GM12878 (cell line): ENCODE results near the gene MBOAT7. TPM values are rescaled to one million over a fixed set of nuclear protein-coding genes. Genes with fewer than 3 reads are reported as not detected.

Experiments used
- BMI1 ChIP-seq: fragments of 450-650 bp; IDR thresholded peaks from 2 replicates; pipeline ENCODE4 v1.6.1; 2016; ENCODE audit warnings: mild to moderate bottlenecking, moderate library complexity, borderline replicate concordance
- CBX5 ChIP-seq: sonication (generic); IDR thresholded peaks from 2 replicates; pipeline ENCODE4 v1.6.1; 2016; ENCODE audit warnings: low read depth, moderate library complexity, mild to moderate bottlenecking, inconsistent platforms
- CEBPB ChIP-seq, 2 experiments: fragments of 150-350 bp in 1 of 2; IDR thresholded peaks; 2 replicates each; pipeline ENCODE4 v1.6.1; 2012 to 2014; ENCODE audit warnings: low read depth in 2 of 2, low read length in 2 of 2, borderline replicate concordance in 1 of 2, inconsistent platforms in 1 of 2
- CHD1 ChIP-seq: IDR thresholded peaks from 2 replicates; pipeline ENCODE4 v1.6.1; 2012; ENCODE audit warnings: low read depth, low read length, improper control_type of control experiment
- CREB1 ChIP-seq: IDR thresholded peaks from 2 replicates; pipeline ENCODE4 v1.6.1; 2012; ENCODE audit warnings: low read depth, mild to moderate bottlenecking, inconsistent platforms
- EGR1 ChIP-seq, 2 experiments: IDR thresholded peaks; 1 replicate in 1 of 2; 2 replicates in 1 of 2; pipeline ENCODE4 v1.6.1; 2011 to 2012; ENCODE audit warnings: low read depth in 2 of 2, low read length in 2 of 2, borderline replicate concordance in 1 of 2, mild to moderate bottlenecking in 1 of 2, moderate library complexity in 1 of 2
- ESRRA ChIP-seq: IDR thresholded peaks from 2 replicates; pipeline ENCODE4 v1.6.1; 2012; ENCODE audit warnings: mild to moderate bottlenecking, low read length, improper control_type of control experiment
- HDAC2 ChIP-seq: fragments of 200-600 bp; sonication (generic); IDR thresholded peaks from 2 replicates; pipeline ENCODE4 v1.6.1; 2017
- IRF3 ChIP-seq: fragments of 450-650 bp; IDR thresholded peaks from 2 replicates; pipeline ENCODE4 v1.6.1; 2014; ENCODE audit warnings: mild to moderate bottlenecking
- MXI1 ChIP-seq: fragments of 150-350 bp; IDR thresholded peaks from 2 replicates; pipeline ENCODE4 v1.6.1; 2011; ENCODE audit warnings: low read depth, mild to moderate bottlenecking, inconsistent platforms, low read length, improper control_type of control experiment
- NR2C2 ChIP-seq: IDR thresholded peaks from 2 replicates; pipeline ENCODE4 v1.6.1; 2011; ENCODE audit warnings: borderline replicate concordance, low read depth; ENCODE audit not compliant: control insufficient read depth, insufficient read length
- RAD21 ChIP-seq: IDR thresholded peaks from 2 replicates; pipeline ENCODE4 v1.6.1; 2011; ENCODE audit warnings: mild to moderate bottlenecking, low read depth, low read length, moderate library complexity; ENCODE audit not compliant: insufficient read depth
- REST ChIP-seq: IDR thresholded peaks from 2 replicates; pipeline ENCODE4 v1.6.1; 2012; ENCODE audit warnings: mild to moderate bottlenecking, low read depth, low read length
- RFX5 ChIP-seq: IDR thresholded peaks from 2 replicates; pipeline ENCODE4 v1.6.1; 2011; ENCODE audit warnings: low read depth, low read length, improper control_type of control experiment
- SIX5 ChIP-seq: IDR thresholded peaks from 2 replicates; pipeline ENCODE4 v1.6.1; 2011; ENCODE audit warnings: mild to moderate bottlenecking, low read depth, low read length, moderate library complexity; ENCODE audit not compliant: severe bottlenecking
- SP1 ChIP-seq: IDR thresholded peaks from one replicate; pipeline ENCODE4 v1.6.1; 2011; ENCODE audit warnings: low read depth, low read length
- SREBF1 ChIP-seq: IDR thresholded peaks from 2 replicates; pipeline ENCODE4 v1.6.1; 2012; ENCODE audit warnings: mild to moderate bottlenecking, low read length
- STAT1 ChIP-seq: fragments of 450-650 bp; conservative IDR thresholded peaks from 2 replicates; pipeline ENCODE4 v1.6.1; 2014; ENCODE audit warnings: antibody characterized with exemption, mild to moderate bottlenecking
- SUZ12 ChIP-seq: fragments of 200-600 bp; sonication (generic); IDR thresholded peaks from one replicate; pipeline ENCODE4 v1.6.1; 2018; ENCODE audit warnings: antibody characterized with exemption, mild to moderate bottlenecking; ENCODE audit not compliant: unreplicated experiment
- TCF12 ChIP-seq: IDR thresholded peaks from 2 replicates; pipeline ENCODE4 v1.6.1; 2011; ENCODE audit warnings: low read depth, mild to moderate bottlenecking, low read length
- USF1 ChIP-seq: IDR thresholded peaks from 2 replicates; pipeline ENCODE4 v1.6.1; 2011; ENCODE audit warnings: borderline replicate concordance, low read depth, mild to moderate bottlenecking, moderate library complexity, mixed read lengths, low read length; ENCODE audit not compliant: insufficient read depth; ENCODE audit errors: extremely low read length
- ZBTB33 ChIP-seq: fragments of 450-650 bp; IDR thresholded peaks from 2 replicates; pipeline ENCODE4 v1.6.1; 2017; ENCODE audit warnings: mild to moderate bottlenecking
- polyA plus RNA-seq, 11 experiments: library from polyadenylated mRNA; depleted of rRNA in 4 of 11; unstranded in 6 of 11; stranded (reverse) in 5 of 11; fragments of >200 nt; fragmentation: Nextera tagmentation in 4 of 11; fragmentation: Illumina TruSeq in 1 of 11; extraction: Ambion mirVana in 4 of 11; extraction: Trizol in 1 of 11; gene quantifications; 1 replicate in 1 of 11; 2 replicates in 10 of 11; pipeline versions ENCODE4 v1.2.1 to v1.2.3, GENCODE V29; 2011 to 2016; ENCODE audit warnings: inconsistent platforms in 2 of 11, missing spikeins in 2 of 11, low read depth in 1 of 11
- total RNA-seq, 4 experiments: library from RNA; depleted of rRNA in 3 of 4; stranded (reverse); fragments of >200 nt in 3 of 4; fragmentation: Illumina TruSeq in 1 of 4; extraction: Trizol in 1 of 4; gene quantifications; 2 replicates each; pipeline versions ENCODE4 v1.2.1 to v1.2.3, GENCODE V29; 2013 to 2021

The MBOAT7 gene
- total and polyA plus RNA-seq, 10 of the 15 experiments (the other 5 are each of a cell fraction or from before 2014, with no cell fraction given): 0.69 to 44.5 (median 21.7) TPM

GRCh38 chr19:54189735-54190502 lies 539 bp upstream of the MBOAT7 start (continued):
- no peak for TF ChIP-seq NR2C2
- no peak for TF ChIP-seq SP1
- no peak for TF ChIP-seq CBX5
- no peak for TF ChIP-seq TCF12
- no peak for TF ChIP-seq RAD21
- no peak for TF ChIP-seq SUZ12
- 0 out of 2 replicates have a peak, but pooled peaks have one; percentile 38 for TF ChIP-seq SREBF1
- TF ChIP-seq ESRRA: 0 out of 2 replicates have a peak, but pooled peaks have one; percentile 33
- TF ChIP-seq HDAC2: no peak
- no peak for TF ChIP-seq REST
- TF ChIP-seq CHD1: 0 out of 2 replicates have a peak, but pooled peaks have one; percentile 79
- peak in 1 of 2 experiments; percentile 43; a peak in 1 of 3 replicates for TF ChIP-seq EGR1 (IDR thresholded peaks at IDR 0.05; ENCODE audit: borderline replicate concordance in 1 of 2, low read depth in 2 of 2, low read length in 2 of 2)
- TF ChIP-seq RFX5: peak; percentile 87
- TF ChIP-seq SIX5: no peak
- peak; percentile 66 for TF ChIP-seq CREB1
- no peak for TF ChIP-seq STAT1
- TF ChIP-seq USF1: no peak
- no peak for TF ChIP-seq BMI1
- no peak for TF ChIP-seq ZBTB33
- no peak for TF ChIP-seq IRF3
- peak; percentile 83 for TF ChIP-seq MXI1
- no peak for TF ChIP-seq CEBPB (IDR thresholded peaks at IDR 0.05; ENCODE audit: borderline replicate concordance in 1 of 2, low read depth in 2 of 2, low read length in 2 of 2)
